Stimulated activated naive B cell treated with anti-CD40 and anti-IgM and Interleukin-4, amounts not matched to agents 10 μg/mL and 1 μg/mL and 100 μg/mL, for 72 hours (primary cell): ENCODE results near the gene EBF4.

Experiments
- ATAC-seq, 2 donors: fragments of 150-1000 bp; cut with Tn5 transposase; replicated peaks; 2 replicates each; pipeline ENCODE4 v1.10.0; 2021; ENCODE audit warnings: moderate library complexity in 1 of 2
- DNase-seq: peaks from one replicate; pipeline ENCODE4 v3.0.0; 2021
- H3K27ac Mint-ChIP-seq: one replicate; pipeline ENCODE4 v1.8.0; 2022; ENCODE audit warnings: mild to moderate bottlenecking, mixed read lengths
- H3K27me3 Mint-ChIP-seq, 2 donors: one replicate each; pipeline ENCODE4 v1.8.0; 2022; ENCODE audit warnings: mixed read lengths in 2 of 2
- H3K36me3 Mint-ChIP-seq, 2 donors: one replicate each; pipeline ENCODE4 v1.8.0; 2022; ENCODE audit warnings: mixed read lengths in 2 of 2, mild to moderate bottlenecking in 1 of 2
- H3K4me1 Mint-ChIP-seq, 2 donors: one replicate each; pipeline ENCODE4 v1.8.0; 2022; ENCODE audit warnings: mixed read lengths in 2 of 2, mild to moderate bottlenecking in 1 of 2
- H3K4me3 Mint-ChIP-seq, 2 donors: one replicate each; pipeline ENCODE4 v1.8.0; 2022; ENCODE audit warnings: mild to moderate bottlenecking in 2 of 2, mixed read lengths in 2 of 2, moderate library complexity in 1 of 2
- H3K9me3 Mint-ChIP-seq, 2 donors: one replicate each; pipeline ENCODE4 v1.8.0; 2022; ENCODE audit warnings: mixed read lengths in 2 of 2, mild to moderate bottlenecking in 1 of 2

Gene EBF4

GRCh38 chr20:2778602-2779321 is 86.2 kb downstream of the EBF4 start:
- peaks cover 2 to 8% of the 10 kb centered on the region in 2 donors for H3K9me3 Mint-ChIP-seq
- ATAC-seq: peak; percentile 71 to 92
- H3K27ac Mint-ChIP-seq: no peak overlapping the region
- H3K4me1 Mint-ChIP-seq: peaks cover 0 to 3% of the 10 kb centered on the region in 2 donors
- H3K36me3 Mint-ChIP-seq: peaks cover 0 to 3% of the 10 kb centered on the region in 2 donors
- DNase-seq: no peak
- peaks cover 22 to 36% of the 10 kb centered on the region in 2 donors for H3K27me3 Mint-ChIP-seq
- H3K4me3 Mint-ChIP-seq: no peak overlapping the region

GRCh38 chr20:2780948-2781347 is 88.4 kb downstream of the EBF4 start:
- H3K4me1 Mint-ChIP-seq: peaks cover 0 to 3% of the 10 kb centered on the region in 2 donors

GRCh38 chr20:2783908-2784566 is 91.5 kb downstream of the EBF4 start:
- ATAC-seq (no peak), DNase-seq (no peak)
- Mint-ChIP-seq H3K4me3 (no peak overlapping the region), H3K27me3 (peaks cover 26 to 30% of the 10 kb centered on the region in 2 donors), H3K4me1 (no peaks in the 10 kb centered on the region), H3K9me3 (peaks cover 0 to 1% of the 10 kb centered on the region in 2 donors), H3K27ac (no peak overlapping the region), H3K36me3 (no peaks in the 10 kb centered on the region)

More at GRCh38 chr20:2780948-2781347, 88.4 kb downstream of the EBF4 start:
- Mint-ChIP-seq H3K4me3 (no peak overlapping the region), H3K36me3 (peaks cover 0 to 3% of the 10 kb centered on the region in 2 donors), H3K9me3 (peaks cover 2 to 3% of the 10 kb centered on the region in 2 donors), H3K27me3 (peaks cover 20 to 23% of the 10 kb centered on the region in 2 donors), H3K27ac (no peak overlapping the region)
- ATAC-seq: no peak
- DNase-seq: no peak

- no peaks in the 10 kb centered on the region for H3K9me3 Mint-ChIP-seq
- ATAC-seq: no peak
These were observed 100.9 kb downstream of the EBF4 start for GRCh38 chr20:2793471-2793870.

GRCh38 chr20:2794202-2794748 is 101.7 kb downstream of the EBF4 start:
- Mint-ChIP-seq H3K9me3 (no peaks in the 10 kb centered on the region), H3K36me3 (peaks cover 0 to 2% of the 10 kb centered on the region in 2 donors), H3K27ac (no peak overlapping the region), H3K4me3 (no peak overlapping the region), H3K27me3 (peaks cover 26 to 56% of the 10 kb centered on the region in 2 donors), H3K4me1 (peaks cover 4 to 12% of the 10 kb centered on the region in 2 donors)
- ATAC-seq: no peak
- DNase-seq: no peak

More at GRCh38 chr20:2793471-2793870, 100.9 kb downstream of the EBF4 start:
- no peak overlapping the region for H3K4me3 Mint-ChIP-seq
- H3K27ac Mint-ChIP-seq: no peak overlapping the region
- peaks cover 0 to 2% of the 10 kb centered on the region in 2 donors for H3K36me3 Mint-ChIP-seq
- no peak for DNase-seq
- peaks cover 22 to 54% of the 10 kb centered on the region in 2 donors for H3K27me3 Mint-ChIP-seq
- peaks cover 0 to 5% of the 10 kb centered on the region in 2 donors for H3K4me1 Mint-ChIP-seq

- H3K4me3 Mint-ChIP-seq: no peak overlapping the region
- H3K4me1 Mint-ChIP-seq: peaks cover 11 to 19% of the 10 kb centered on the region in 2 donors
- no peaks in the 10 kb centered on the region for H3K9me3 Mint-ChIP-seq
- ATAC-seq (no peak), DNase-seq (no peak)
- peaks cover 33 to 63% of the 10 kb centered on the region in 2 donors for H3K27me3 Mint-ChIP-seq
- no peak overlapping the region for H3K27ac Mint-ChIP-seq
- peaks cover 0 to 2% of the 10 kb centered on the region in 2 donors for H3K36me3 Mint-ChIP-seq
These were observed 102.4 kb downstream of the EBF4 start for GRCh38 chr20:2794866-2795447.

- H3K9me3 Mint-ChIP-seq: no peaks in the 10 kb centered on the region
- H3K27me3 Mint-ChIP-seq: peaks cover 31 to 63% of the 10 kb centered on the region in 2 donors
- H3K36me3 Mint-ChIP-seq: peaks cover 0 to 2% of the 10 kb centered on the region in 2 donors
- no peak overlapping the region for H3K27ac Mint-ChIP-seq
- ATAC-seq (no peak), DNase-seq (no peak)
- H3K4me3 Mint-ChIP-seq: no peak overlapping the region
- peaks cover 13 to 23% of the 10 kb centered on the region in 2 donors for H3K4me1 Mint-ChIP-seq
These were observed 102.9 kb downstream of the EBF4 start for GRCh38 chr20:2795451-2795850.

- DNase-seq (no peak), ATAC-seq (no peak)
- peaks cover 36 to 68% of the 10 kb centered on the region in 2 donors for H3K27me3 Mint-ChIP-seq
- H3K36me3 Mint-ChIP-seq: peaks cover 0 to 2% of the 10 kb centered on the region in 2 donors
- H3K27ac Mint-ChIP-seq: no peak overlapping the region
- no peak overlapping the region for H3K4me3 Mint-ChIP-seq
- no peaks in the 10 kb centered on the region for H3K9me3 Mint-ChIP-seq
- H3K4me1 Mint-ChIP-seq: peaks cover 18 to 29% of the 10 kb centered on the region in 2 donors
These were observed 103.6 kb downstream of the EBF4 start for GRCh38 chr20:2796011-2796660.

- no peak overlapping the region for H3K4me3 Mint-ChIP-seq
- no peak for DNase-seq
- H3K9me3 Mint-ChIP-seq: no peaks in the 10 kb centered on the region
- peaks cover 42 to 72% of the 10 kb centered on the region in 2 donors for H3K27me3 Mint-ChIP-seq
- ATAC-seq: no peak
- peaks cover 21 to 33% of the 10 kb centered on the region in 2 donors for H3K4me1 Mint-ChIP-seq
- peaks cover 0 to 2% of the 10 kb centered on the region in 2 donors for H3K36me3 Mint-ChIP-seq
- no peak overlapping the region for H3K27ac Mint-ChIP-seq
These were observed 104.8 kb downstream of the EBF4 start for GRCh38 chr20:2797136-2797983.

- ATAC-seq (no peak), DNase-seq (no peak)
- Mint-ChIP-seq H3K4me3 (no peak overlapping the region), H3K9me3 (no peaks in the 10 kb centered on the region), H3K4me1 (peaks cover 23 to 33% of the 10 kb centered on the region in 2 donors), H3K27me3 (peaks cover 42 to 74% of the 10 kb centered on the region in 2 donors), H3K27ac (no peak overlapping the region), H3K36me3 (peaks cover 0 to 2% of the 10 kb centered on the region in 2 donors)
These were observed 105.7 kb downstream of the EBF4 start for GRCh38 chr20:2798095-2798805.

GRCh38 chr20:2798814-2799213 is 106.2 kb downstream of the EBF4 start:
- Mint-ChIP-seq H3K27ac (no peak overlapping the region), H3K4me1 (peaks cover 23 to 33% of the 10 kb centered on the region in 2 donors)

GRCh38 chr20:2799271-2799670 is 106.7 kb downstream of the EBF4 start:
- H3K9me3 Mint-ChIP-seq: no peaks in the 10 kb centered on the region
- peak overlapping the region; percentile 90 for H3K27ac Mint-ChIP-seq
- H3K36me3 Mint-ChIP-seq: peaks cover 0 to 2% of the 10 kb centered on the region in 2 donors
- H3K4me1 Mint-ChIP-seq: peaks cover 23 to 33% of the 10 kb centered on the region in 2 donors
- DNase-seq: no peak
- H3K27me3 Mint-ChIP-seq: peaks cover 39 to 71% of the 10 kb centered on the region in 2 donors
- peak overlapping the region; percentile 84 to 88 for H3K4me3 Mint-ChIP-seq
- no peak for ATAC-seq

More at GRCh38 chr20:2798814-2799213, 106.2 kb downstream of the EBF4 start:
- peak in 1 of 2 donors; percentile 1 for ATAC-seq
- H3K36me3 Mint-ChIP-seq: peaks cover 0 to 2% of the 10 kb centered on the region in 2 donors
- no peaks in the 10 kb centered on the region for H3K9me3 Mint-ChIP-seq
- H3K4me3 Mint-ChIP-seq: peak overlapping the region in 1 of 2 donors; percentile 29
- peaks cover 37 to 71% of the 10 kb centered on the region in 2 donors for H3K27me3 Mint-ChIP-seq
- DNase-seq: no peak
